Hematopoietic multipotent progenitor cell treated with erythropoietin and hydrocortisone succinate and interleukin-3 and kit ligand, for 4 days (in vitro differentiated cells): ENCODE data around the gene RPL37.

ENCODE experiments used
- DNase-seq: peaks from one replicate; pipeline ENCODE4 v3.0.0-alpha.2; 2015

RPL37 gene

GRCh38 chr5:40833712-40834229 is 1.3 kb downstream of the RPL37 start:
- no peak for DNase-seq

- DNase-seq, result no peak
Observed at GRCh38 chr5:40832345-40832744, 2.7 kb downstream of the RPL37 start.

GRCh38 chr5:40831346-40832210 is 3.4 kb downstream of the RPL37 start:
- DNase-seq, result no peak

GRCh38 chr5:40829748-40830533 is 5.1 kb downstream of the RPL37 start:
- DNase-seq, result no peak

- DNase-seq, result no peak
Observed at GRCh38 chr5:40828690-40829661, 6.0 kb downstream of the RPL37 start.

- DNase-seq, result peak; percentile 28
Observed at GRCh38 chr5:40828021-40828631, 6.9 kb downstream of the RPL37 start.

- no peak for DNase-seq
Observed at GRCh38 chr5:40827188-40827977, 7.6 kb downstream of the RPL37 start.

GRCh38 chr5:40826489-40827187 is 8.4 kb downstream of the RPL37 start:
- DNase-seq, result no peak

GRCh38 chr5:40825461-40826043 is 9.5 kb downstream of the RPL37 start:
- DNase-seq, result peak; percentile 53

GRCh38 chr5:40823459-40823858 is 11.6 kb downstream of the RPL37 start:
- DNase-seq, result no peak

- no peak for DNase-seq
Observed at GRCh38 chr5:40813698-40814281, 21.2 kb downstream of the RPL37 start.

- no peak for DNase-seq
Observed at GRCh38 chr5:40812125-40812524, 22.9 kb downstream of the RPL37 start.

- peak; percentile 93 for DNase-seq
Observed at GRCh38 chr5:40801771-40802562, 33.1 kb downstream of the RPL37 start.

GRCh38 chr5:40799258-40799657 is 35.8 kb downstream of the RPL37 start:
- peak; percentile 23 for DNase-seq

- no peak for DNase-seq
Observed at GRCh38 chr5:40798801-40799210, 36.2 kb downstream of the RPL37 start.

GRCh38 chr5:40798012-40798800 is 36.8 kb downstream of the RPL37 start, which contains the start of gene PRKAA1:
TSS of gene PRKAA1 (minus strand) at chr5:40798374. CDS start at chr5:40798189, 185 bp downstream.
- DNase-seq, result peak; percentile 96

GRCh38 chr5:40797273-40798011 is 37.6 kb downstream of the RPL37 start:
- peak; percentile 91 for DNase-seq
